Lower leg skin (tissue), 4 donors: Measurements from ENCODE around the gene RNU7-1. TPM values are rescaled to one million over a fixed set of nuclear protein-coding genes. Genes with fewer than 3 reads are reported as not detected.

ENCODE experiments used
- DNase-seq, 2 donors: peaks; one replicate each; pipeline ENCODE4 v3.0.0-alpha.2; 2019; ENCODE audit warnings: low spot score in 2 of 2
- H3K4me3 ChIP-seq: fragments of 200-600 bp; sonication (generic); 2 replicates; pipeline ENCODE4 v1.5.1; 2017; ENCODE audit warnings: mild to moderate bottlenecking, low read depth; ENCODE audit not compliant: poor library complexity, severe bottlenecking
- POLR2A ChIP-seq, 2 donors: fragments of 450-650 bp; IDR thresholded peaks; one replicate each; pipeline ENCODE4 v1.6.1; 2016 to 2017; ENCODE audit warnings: antibody characterized with exemption in 2 of 2, mild to moderate bottlenecking in 1 of 2, moderate library complexity in 1 of 2
- WGBS, 2 donors: methylation state at CpG; one replicate each; pipeline ENCODE4 v1.1.5; 2018; 5-methylcytosine and 5-hydroxymethylcytosine counted together
- intact Hi-C: fragments of 100-400 bp; cut with DNase I; formaldehyde crosslinking; loops from one replicate; pipeline ENCODE4 v1.15.0; 2023; ENCODE audit warnings: low total_unique reads
- total RNA-seq, 4 donors: library from RNA; depleted of rRNA; stranded (reverse); fragments of >200 nt; gene quantifications; one replicate each; pipeline ENCODE4 v1.1.0, GENCODE V29; 2016
- TF ChIP-seq, protein P1 (sequence below), 3 donors: fragments of 450-650 bp; IDR thresholded peaks; one replicate each; pipeline ENCODE4 v1.5.1; 2016; ENCODE audit warnings: antibody characterized with exemption in 3 of 3, mild to moderate bottlenecking in 3 of 3, moderate library complexity in 2 of 3

Gene RNU7-1
- total RNA-seq, 4 donors from 2014 or later, result not detected

DNA sequence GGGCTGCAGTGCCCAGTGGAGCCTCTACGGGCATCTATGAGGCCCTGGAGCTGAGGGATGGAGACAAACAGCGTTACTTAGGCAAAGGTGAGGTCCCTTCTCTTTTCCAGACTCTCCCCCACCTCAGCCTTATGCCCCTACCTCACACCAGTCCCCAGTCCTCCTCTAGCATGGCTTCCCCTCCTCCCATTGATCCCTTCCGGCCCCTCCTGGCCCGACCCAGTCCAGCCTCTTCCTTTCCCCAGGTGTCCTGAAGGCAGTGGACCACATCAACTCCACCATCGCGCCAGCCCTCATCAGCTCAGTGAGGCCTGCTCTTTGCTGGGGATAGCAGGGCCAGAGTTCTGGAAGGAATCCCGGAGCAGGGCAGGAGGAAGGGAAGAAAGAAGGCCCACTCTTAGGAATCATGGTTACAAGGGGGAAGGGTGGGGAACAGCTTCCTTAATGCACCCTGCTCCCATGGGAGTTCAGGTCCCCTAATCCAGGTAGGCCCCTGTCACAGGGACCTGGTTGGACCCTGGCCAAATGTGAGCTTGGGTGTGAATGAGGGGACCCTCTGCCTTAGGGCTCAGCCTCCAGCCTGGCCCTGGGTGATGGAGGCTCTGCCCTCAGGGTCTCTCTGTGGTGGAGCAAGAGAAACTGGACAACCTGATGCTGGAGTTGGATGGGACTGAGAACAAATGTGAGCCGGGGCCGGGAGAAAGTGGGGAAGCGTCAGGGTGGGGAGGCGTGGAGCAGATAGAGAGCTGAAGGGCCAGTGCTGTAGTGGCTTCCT is 27.0 kb upstream of the RNU7-1 start:
- TF ChIP-seq, protein P1, sequence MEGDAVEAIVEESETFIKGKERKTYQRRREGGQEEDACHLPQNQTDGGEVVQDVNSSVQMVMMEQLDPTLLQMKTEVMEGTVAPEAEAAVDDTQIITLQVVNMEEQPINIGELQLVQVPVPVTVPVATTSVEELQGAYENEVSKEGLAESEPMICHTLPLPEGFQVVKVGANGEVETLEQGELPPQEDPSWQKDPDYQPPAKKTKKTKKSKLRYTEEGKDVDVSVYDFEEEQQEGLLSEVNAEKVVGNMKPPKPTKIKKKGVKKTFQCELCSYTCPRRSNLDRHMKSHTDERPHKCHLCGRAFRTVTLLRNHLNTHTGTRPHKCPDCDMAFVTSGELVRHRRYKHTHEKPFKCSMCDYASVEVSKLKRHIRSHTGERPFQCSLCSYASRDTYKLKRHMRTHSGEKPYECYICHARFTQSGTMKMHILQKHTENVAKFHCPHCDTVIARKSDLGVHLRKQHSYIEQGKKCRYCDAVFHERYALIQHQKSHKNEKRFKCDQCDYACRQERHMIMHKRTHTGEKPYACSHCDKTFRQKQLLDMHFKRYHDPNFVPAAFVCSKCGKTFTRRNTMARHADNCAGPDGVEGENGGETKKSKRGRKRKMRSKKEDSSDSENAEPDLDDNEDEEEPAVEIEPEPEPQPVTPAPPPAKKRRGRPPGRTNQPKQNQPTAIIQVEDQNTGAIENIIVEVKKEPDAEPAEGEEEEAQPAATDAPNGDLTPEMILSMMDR (IDR thresholded peaks at IDR 0.05), result no peak
- no peak for TF ChIP-seq POLR2A (IDR thresholded peaks at IDR 0.05)
- no peak overlapping the region for H3K4me3 ChIP-seq
- intact Hi-C loops, result no loop called here
- 91 to 94% methylated on average over 11 of the region's 11 CpGs for WGBS, 2 donors
- no peak for DNase-seq

DNA sequence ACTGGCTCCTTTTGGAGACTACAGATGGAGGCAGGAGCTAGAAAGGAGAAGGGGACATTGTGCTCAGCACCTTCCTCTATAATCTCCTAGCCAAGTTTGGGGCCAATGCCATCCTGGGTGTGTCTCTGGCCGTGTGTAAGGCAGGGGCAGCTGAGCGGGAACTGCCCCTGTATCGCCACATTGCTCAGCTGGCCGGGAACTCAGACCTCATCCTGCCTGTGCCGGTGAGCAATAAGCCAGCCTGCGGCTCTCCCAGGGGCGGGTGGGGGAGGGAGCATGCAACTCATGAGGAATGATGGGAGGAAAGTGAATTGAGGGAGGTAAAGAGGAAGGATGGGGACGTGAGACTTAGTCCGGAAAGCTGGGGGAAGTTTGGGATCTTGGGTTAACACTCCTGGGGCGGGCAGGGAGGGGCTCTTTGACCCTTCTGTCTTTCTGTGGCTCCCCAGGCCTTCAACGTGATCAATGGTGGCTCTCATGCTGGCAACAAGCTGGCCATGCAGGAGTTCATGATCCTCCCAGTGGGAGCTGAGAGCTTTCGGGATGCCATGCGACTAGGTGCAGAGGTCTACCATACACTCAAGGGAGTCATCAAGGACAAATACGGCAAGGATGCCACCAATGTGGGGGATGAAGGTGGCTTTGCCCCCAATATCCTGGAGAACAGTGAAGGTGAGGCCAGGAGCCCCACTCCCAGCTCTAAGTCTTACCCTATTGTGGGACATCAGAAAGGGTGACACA is 26.0 kb upstream of the RNU7-1 start:
- no peak overlapping the region for H3K4me3 ChIP-seq
- TF ChIP-seq POLR2A (IDR thresholded peaks at IDR 0.05), result no peak
- TF ChIP-seq, protein P1 (IDR thresholded peaks at IDR 0.05), result no peak
- 84 to 92% methylated on average over 13 to 14 of the region's 14 CpGs for WGBS, 2 donors
- no peak for DNase-seq
- intact Hi-C loops, result no loop called here

DNA sequence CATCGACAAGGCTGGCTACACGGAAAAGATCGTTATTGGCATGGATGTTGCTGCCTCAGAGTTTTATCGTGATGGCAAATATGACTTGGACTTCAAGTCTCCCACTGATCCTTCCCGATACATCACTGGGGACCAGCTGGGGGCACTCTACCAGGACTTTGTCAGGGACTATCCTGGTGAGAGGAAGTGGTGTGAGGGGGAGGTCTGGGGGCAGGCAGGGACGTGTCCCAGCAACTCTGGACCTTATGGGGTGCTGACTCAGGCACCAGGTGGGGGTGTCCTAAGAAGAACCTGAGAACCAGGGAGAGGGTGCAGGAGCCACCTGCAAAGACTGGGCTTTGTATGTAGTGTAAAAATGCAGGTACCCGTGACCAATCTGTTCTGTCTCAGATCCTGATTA is 24.0 kb upstream of the RNU7-1 start:
- no peak for DNase-seq
- 72 to 73% methylated on average over 7 of the region's 7 CpGs for WGBS, 2 donors
- TF ChIP-seq, protein P1 (IDR thresholded peaks at IDR 0.05), result no peak
- TF ChIP-seq POLR2A (IDR thresholded peaks at IDR 0.05), result no peak
- intact Hi-C loops, result no loop called here
- no peak overlapping the region for H3K4me3 ChIP-seq

GRCh38 chr12:6921539-6921938 is 22.1 kb upstream of the RNU7-1 start:
- DNase-seq, result no peak
- 87 to 90% methylated on average over 7 of the region's 7 CpGs for WGBS, 2 donors
- no peak for TF ChIP-seq POLR2A (IDR thresholded peaks at IDR 0.05)
- TF ChIP-seq, protein P1 (IDR thresholded peaks at IDR 0.05), result no peak
- H3K4me3 ChIP-seq, result no peak overlapping the region
- intact Hi-C loops, result loop anchor here (10.0 kb wide), 1 partner anchor 193 kb away; no protein-coding TSS in a partner anchor

DNA sequence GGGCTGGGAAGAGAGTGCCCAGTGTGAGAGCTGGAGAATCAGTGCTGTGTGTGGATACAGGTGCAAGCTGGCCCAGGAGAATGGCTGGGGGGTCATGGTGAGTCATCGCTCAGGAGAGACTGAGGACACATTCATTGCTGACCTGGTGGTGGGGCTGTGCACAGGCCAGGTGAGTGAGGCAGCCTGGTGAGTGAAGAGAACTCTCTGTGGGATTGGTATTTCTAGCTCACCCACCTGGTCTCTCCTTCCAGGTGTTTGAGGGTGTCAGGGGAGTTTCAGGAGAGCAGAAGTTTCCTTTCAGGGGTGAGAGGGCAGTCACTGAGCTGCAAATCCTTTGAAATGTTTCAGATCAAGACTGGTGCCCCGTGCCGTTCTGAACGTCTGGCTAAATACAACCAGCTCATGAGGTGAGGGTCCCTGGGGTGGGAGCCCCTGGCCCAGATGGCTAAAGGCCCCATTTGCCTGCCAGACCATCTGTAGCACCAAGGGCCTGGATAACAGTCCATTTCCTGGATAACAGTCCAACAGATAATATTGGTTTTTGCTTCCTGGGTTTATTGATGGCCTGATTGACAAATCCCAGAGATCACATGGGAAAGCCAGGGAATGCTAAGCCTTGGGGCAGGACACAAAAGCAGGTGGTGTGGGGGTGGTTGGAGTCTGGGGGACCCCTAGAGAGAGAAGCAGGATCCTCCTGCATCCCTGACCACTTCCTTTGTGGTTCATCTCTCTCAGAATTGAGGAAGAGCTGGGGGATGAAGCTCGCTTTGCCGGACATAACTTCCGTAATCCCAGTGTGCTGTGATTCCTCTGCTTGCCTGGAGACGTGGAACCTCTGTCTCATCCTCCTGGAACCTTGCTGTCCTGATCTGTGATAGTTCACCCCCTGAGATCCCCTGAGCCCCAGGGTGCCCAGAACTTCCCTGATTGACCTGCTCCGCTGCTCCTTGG is 21.3 kb upstream of the RNU7-1 start:
- DNase-seq, result no peak
- intact Hi-C loops, result loop anchor here (10.0 kb wide), 1 partner anchor 193 kb away; no protein-coding TSS in a partner anchor
- TF ChIP-seq POLR2A (IDR thresholded peaks at IDR 0.05), result no peak
- TF ChIP-seq, protein P1 (IDR thresholded peaks at IDR 0.05), result no peak
- 73 to 93% methylated on average over 9 of the region's 9 CpGs for WGBS, 2 donors
- H3K4me3 ChIP-seq, result no peak overlapping the region
